Measurements from ENCODE around the gene PDE1A.
"Not testable (repeated sequence)": the region's sequence is repeated elsewhere in the genome, so short reads cannot be mapped to it uniquely, and the experiment has no call there.

PDE1A gene

DNA sequence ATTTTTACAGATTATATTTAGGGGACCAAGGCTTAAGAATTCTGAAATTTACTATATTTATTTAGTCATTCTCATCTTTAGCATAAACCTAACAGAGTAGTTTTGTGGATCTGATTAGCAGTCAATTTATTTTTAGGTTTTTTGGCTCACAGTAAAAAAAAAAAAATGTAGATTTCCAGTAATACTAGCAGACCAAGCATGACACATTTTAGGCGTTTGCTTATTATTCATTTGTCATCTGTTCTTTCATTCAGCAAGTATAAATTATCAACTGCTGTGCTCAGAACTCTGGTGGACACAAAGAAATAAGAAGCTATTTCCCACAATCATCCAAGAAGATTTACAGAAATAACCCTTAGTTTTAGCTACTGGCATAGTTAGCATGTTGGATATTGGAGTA lies 20.6 kb downstream of the PDE1A start:
- DNase-seq (ENCODE audit: low read depth in 2 of 2) = no peak

DNA sequence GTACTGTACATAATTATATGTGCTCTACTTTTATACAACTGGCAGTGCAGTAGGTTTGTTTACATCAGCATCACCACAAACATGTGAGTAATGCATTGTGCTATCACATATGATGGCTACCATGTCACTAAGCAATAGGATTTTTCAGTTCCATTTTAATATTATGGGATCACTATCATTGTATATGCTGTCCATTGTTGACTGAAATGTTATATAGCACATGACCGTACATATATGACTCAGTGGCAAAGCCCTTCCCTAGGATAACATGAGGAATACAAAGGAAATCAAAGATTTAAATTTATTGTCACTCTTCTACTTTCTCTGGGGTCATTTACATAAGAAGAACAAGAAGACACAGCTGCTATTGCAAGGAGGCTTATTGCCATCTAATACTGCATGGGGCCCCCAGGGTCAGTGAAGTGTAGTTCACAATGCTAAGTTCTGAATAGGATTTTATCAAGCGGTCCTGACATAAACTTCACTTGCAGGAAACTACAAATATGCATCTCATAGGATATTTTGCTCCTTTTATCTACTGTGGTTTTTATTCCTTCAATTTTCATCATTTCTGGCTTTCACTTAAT lies 21.8 kb downstream of the PDE1A start:
- no peak for DNase-seq (ENCODE audit: low read depth in 2 of 2)

DNA sequence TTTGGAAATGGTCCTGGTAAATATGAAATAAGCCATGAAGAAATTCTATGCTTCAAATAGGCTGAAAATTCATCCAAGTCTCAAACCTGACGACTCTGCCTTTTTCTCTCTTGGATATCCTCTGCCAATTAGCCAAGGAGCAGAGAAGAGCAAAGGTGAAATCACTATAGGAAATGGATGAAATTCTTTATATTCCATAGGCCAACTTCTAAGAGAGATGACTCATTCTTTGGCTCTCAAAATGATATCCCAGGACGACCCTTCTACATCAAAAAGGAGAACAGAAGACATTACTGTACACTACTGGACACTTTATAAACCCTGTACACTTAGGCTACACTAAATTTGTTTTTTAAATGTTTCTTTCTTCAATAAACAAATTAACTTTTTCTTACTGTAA lies 22.7 kb downstream of the PDE1A start:
- no peak for DNase-seq (ENCODE audit: low read depth in 2 of 2)

DNA sequence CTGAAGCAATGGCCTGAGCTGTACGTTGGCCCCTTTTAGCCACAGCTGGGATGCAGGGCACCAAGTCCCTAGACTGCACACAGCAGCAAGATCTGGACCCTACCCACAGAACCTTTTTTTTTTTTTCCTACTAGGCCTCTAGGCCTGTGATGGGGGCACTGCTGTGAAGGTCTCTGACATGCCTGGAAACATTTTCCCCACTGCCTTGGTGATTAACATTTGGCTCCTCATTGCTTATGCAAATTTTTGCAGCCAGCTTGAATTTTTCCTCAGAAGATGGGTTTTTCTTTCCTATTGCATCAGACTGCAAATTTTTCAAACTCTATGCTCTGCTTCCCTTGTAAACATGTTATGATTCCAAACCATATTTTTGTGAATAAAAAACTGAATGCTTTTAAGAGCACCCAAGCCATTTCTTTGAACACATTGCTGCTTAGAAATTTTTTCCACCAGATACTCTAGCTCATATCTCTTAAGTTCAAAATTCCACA lies 33.5 kb downstream of the PDE1A start:
- no peak for DNase-seq (ENCODE audit: low read depth in 2 of 2)

DNA sequence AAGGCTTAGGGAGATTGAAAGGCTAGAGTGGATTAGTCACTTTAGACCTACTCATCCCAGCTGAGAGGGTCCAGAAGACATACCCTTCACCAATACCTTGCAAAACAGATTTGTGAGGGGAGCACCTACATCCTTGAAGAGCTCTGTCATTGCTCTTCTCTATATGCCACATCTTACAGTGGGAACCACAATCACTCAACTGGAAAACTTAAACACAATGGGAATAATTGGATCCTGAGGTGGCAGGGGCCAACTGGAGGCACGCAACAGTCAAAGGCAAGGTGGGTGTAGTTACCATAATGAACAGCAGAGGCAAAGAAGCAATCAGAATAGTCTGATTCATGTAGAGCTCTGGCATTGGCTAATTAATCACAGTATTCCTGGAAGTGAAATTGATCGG lies 35.4 kb downstream of the PDE1A start:
- no peak for DNase-seq (ENCODE audit: low read depth in 2 of 2)

DNA sequence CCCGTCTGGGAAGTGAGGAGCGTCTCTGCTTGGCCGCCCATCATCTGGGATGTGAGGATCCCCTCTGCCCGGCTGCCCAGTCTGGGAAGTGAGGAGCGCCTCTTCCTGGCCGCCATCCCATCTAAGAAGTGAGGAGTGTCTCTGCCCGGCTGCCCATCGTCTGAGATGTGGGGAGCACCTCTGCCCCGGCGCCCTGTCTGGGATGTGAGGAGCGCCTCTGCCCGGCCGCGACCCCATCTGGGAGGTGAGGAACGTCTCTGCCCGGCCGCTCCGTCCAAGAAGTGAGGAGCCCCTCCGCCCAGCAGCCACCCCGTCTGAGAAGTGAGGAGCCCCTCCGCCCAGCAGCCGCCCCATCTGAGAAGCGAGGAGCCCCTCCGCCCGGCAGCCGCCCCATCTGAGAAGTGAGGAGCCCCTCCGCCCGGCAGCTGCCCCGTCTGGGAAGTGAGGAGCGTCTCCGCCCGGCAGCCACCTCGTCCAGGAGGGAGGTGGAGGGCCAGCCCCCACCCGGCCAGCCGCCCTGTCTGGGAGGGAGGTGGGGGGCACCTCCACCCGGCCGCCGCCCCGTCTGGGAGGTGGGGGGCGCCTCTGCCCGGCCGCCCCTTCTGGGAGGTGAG lies 40.5 kb downstream of the PDE1A start:
- DNase-seq (ENCODE audit: low read depth in 2 of 2) = not testable (repeated sequence)

DNA sequence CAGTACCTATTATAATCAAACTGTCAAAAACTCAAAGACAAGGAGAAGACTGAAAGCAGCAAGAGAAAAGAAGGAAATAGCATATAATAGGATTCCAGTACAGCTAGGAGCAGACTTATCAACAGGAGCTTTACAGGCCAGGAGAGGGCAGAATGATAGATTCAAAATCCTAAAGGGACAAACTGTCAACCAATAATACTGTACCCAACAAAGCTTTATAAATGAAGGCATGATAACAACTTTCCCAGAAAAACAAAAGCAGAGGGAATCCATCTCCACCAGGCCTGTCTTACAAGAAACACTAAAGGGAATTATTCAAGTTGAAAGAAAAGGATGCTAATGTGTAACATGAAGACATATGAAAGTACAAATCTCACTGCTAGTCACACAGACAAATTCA lies 42.0 kb downstream of the PDE1A start:
- DNase-seq (ENCODE audit: low read depth in 2 of 2) = no peak

DNA sequence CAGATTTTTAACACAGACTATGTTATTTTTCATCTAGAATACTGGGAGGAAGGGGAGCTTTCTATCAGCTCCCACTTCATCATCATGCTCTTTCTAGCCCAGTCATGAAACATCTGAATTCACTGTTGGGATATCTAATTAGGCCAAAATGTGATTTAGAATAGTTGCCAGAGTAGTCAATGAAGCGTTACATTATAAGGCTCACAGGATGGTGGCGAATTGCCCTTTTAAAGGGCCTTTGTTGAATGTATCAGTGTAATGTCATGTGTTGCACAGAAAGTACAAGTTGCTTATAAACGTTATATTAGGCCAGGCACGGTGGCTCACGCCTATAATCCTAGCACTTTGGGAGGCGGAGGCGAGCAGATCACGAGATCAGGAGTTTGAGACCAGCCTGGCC lies 45.6 kb downstream of the PDE1A start:
- DNase-seq (ENCODE audit: low read depth in 2 of 2) = no peak

DNA sequence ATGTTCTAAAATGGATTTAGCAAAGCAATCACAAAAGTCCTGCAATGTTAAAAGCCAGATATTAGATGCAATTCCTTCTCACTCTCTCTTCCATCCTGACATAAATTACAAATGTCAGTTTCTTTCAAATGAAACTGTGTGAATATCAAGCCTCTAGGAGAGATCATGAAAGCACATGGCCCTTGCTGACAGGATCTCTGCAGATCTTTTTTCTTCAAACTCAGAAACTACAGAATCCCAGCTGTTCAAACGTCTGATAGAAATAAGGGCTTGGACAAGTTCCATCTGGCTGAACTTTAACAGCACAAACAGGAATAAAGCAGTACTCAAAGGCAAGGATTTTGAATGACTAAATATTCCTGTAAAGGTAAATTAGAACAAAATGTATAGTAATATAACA lies 47.6 kb downstream of the PDE1A start:
- DNase-seq (ENCODE audit: low read depth in 2 of 2) = no peak

DNA sequence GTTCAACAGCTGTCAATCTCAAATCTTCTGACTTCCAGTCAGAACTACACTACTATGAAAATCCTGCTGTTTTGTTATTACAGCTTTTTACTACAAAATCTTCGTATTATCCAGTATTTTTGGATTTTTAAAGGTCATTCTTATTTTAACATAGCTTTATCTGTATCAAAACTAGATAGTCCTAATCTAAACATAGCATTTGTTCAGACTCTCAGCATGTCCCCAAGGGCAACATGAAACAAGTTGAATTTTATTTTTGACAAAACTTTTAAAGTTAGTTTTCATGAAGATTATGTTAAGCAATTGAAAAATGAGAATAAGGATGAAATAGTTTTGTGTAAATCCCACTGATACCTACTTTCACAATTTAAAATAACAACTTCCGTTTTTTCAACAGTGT lies 48.1 kb downstream of the PDE1A start:
- no peak for DNase-seq (ENCODE audit: low read depth in 2 of 2)

DNA sequence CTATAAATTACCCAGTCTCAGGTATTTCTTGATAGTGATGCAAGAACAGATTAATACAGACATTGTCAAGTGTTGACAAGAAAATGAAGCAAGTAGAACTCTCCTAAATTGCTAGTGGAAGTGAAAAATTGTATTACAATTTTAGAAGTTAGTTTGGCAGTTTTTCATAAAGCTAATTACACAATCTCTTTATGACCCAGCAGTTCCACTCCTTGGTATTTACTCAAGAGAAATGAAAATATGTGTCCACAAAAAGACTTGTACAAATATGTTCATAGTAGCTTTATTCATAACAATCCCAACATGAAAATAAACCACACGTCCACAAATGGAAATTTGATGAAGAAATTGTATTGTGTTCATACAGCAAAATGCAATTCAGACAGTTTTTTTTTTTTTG lies 49.4 kb downstream of the PDE1A start:
- DNase-seq (ENCODE audit: low read depth in 2 of 2) = no peak

DNA sequence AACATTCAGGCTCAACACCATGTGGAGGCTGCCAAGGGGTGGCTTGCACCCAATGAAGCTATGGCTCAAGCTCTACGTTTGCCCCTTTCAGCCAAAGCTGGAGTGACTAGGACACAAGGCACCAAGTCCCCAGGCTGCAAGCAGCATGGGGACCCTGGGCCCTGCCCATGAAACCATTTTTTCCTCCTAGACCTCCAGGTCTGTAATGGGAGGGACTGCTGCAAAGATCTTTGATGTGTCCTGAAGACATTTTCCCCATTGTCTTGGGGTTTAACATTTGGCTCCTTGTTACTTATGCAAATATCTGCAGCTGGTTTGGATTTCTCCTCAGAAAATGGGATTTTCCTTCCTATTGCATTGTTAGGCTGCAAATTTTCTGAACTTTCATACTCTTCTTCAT lies 51.0 kb downstream of the PDE1A start:
- DNase-seq (ENCODE audit: low read depth in 2 of 2) = no peak

DNA sequence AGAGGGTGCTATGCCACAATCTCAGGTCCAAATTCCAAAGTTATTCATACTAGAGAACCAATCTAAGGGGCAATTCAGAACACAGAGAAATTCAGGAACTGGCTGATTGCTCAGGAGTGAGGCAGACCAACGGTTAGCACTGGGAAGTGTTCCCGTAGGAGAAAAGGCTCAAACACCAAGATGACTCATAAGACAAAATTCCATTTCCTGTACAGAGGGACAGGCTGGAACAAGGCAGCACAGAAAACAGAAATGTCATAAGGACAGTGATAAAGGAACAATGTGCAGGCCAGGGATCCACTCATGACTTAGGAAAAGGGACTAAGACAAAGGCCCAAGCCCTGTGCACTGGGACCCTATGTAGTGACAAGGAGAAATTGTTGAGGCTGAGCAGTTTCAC lies 54.2 kb downstream of the PDE1A start:
- DNase-seq (ENCODE audit: low read depth in 2 of 2) = no peak

DNA sequence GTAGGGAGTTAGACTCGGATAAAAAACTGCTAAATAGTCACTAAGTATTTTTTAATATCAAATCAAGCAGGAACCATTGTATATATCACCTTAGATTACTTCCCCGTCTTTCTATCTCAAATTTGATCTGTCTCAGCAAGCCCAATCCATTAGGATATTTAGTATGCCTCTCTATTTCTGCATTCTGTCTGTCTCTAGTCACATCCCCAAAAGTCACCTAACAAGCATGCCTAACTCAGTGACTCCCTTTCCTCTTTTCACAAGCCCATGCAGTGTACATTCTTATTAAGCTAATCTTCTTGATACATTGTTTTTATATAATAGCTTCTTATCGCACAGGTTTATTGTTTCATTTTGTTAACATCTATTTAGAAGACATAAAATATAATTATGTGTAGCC lies 57.8 kb downstream of the PDE1A start:
- DNase-seq (ENCODE audit: low read depth in 2 of 2) = no peak

DNA sequence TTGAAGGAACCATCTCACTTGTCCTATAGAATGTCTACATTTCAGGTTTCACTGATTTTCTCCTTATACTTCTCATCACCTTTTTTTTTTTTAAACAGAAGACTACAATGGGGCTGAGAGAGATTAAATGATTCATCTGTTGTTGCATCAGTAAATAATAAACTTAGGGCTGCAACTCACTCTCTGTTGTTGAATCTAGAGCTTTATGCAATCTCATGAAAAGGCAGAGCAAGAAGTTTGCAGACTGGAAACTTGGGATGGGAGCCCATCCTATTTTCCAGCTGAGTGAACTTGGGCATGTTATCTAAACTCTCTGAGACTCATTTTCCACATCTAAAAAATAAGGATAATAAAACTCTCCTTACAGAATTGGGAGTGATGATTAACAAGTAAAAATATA lies 58.4 kb downstream of the PDE1A start:
- DNase-seq (ENCODE audit: low read depth in 2 of 2) = no peak

DNA sequence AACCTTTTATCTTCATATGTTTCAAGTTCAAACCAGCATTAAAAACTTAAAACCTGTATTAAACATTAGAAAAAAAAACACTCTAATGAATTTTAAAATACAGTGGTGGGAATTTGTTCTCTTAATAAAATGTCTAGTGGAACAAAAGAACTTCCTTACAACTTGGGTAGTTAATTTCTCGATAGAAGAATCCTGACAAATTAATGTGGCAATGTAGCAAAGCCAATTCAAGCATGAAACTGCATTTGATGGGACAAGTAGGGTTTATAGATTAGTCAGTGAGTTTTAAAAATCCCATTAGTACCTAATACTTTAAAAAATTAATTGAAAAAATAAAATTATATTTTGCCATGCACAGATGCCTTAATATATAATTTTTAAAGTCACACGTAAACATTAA lies 59.4 kb downstream of the PDE1A start:
- no peak for DNase-seq (ENCODE audit: low read depth in 2 of 2)

DNA sequence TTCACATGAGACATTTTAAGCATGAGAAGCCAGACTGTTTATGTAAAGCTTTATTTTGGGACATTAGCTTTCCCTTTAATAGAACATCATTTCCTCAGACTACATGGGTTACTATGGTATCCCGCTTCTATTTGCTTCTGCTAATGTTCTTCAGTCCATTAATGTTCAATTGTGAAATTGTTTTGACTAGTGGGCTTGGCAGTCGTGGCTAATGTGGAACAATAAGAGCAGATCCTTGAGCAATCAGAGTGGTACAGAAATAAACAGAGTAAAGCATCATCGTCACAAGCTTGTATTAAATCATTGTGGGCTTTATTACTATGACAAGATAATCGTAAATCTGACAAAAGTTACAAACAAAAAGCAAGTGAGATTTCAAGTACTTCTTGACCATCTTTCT lies 60.2 kb downstream of the PDE1A start:
- DNase-seq (ENCODE audit: low read depth in 2 of 2) = no peak

DNA sequence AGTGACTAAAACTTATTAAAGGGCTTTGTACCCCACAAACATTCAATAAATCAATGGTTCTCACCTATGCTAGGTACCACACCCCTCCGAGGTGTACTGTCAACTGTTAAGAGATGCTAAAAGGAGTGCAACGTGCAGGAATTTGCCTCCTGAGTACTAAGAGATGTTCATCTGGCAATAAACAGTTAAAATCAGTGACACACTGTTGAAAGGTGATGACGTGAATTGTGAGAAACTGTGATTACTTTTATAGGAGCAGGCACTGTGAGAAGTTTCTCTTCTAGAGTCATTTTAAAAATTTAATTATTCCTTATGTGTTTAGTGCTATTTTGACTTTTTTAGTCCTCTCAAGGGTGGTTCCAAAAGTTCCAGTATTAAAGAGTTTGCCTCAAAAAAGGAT lies 61.0 kb downstream of the PDE1A start:
- DNase-seq (ENCODE audit: low read depth in 2 of 2) = no peak

DNA sequence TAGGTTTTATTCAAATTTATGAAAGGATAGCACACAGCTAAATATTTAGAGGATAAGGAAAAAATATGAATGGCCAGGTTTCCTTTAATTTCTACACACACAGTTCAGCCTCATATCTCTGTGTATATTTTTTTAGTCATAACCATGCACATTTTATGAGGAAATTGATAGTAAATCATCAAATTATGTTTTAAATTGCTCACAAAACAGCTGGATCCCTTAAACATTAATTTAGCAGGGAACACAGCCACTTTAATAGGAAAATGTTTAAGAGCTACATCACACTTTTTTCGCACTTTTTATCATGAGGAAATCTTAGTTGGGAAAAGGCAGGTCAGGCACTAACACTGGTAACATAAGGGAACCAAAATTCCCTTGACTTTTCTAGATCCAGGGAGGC lies 65.4 kb downstream of the PDE1A start:
- DNase-seq (ENCODE audit: low read depth in 2 of 2) = no peak

DNA sequence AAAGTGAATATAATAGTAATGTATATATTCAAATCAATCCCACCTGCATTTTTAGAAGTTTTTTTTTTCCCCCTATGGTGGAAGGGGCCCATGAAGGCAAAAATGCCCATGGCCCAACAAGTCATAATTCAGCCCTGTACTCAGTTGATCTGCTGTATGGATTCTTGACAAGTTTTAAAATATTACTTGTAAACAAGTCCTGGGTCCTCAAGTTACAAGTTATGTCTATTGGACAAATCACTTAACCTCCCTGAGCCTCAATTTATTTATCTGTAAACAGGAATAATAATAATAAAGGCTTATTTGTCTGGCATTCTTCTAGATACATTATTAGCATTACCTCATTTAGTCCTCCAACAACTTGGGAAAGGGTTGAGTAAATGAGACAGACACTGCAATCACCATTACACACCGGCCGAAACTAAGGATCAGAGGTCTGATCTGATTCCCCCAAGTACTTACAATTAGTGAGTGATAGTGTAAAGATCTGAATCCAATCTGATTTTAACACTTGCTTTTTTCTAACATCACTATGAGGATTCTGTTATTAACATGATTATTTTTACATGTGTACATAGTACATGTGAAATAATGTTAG lies 66.1 kb downstream of the PDE1A start:
- no peak for DNase-seq (ENCODE audit: low read depth in 2 of 2)

DNA sequence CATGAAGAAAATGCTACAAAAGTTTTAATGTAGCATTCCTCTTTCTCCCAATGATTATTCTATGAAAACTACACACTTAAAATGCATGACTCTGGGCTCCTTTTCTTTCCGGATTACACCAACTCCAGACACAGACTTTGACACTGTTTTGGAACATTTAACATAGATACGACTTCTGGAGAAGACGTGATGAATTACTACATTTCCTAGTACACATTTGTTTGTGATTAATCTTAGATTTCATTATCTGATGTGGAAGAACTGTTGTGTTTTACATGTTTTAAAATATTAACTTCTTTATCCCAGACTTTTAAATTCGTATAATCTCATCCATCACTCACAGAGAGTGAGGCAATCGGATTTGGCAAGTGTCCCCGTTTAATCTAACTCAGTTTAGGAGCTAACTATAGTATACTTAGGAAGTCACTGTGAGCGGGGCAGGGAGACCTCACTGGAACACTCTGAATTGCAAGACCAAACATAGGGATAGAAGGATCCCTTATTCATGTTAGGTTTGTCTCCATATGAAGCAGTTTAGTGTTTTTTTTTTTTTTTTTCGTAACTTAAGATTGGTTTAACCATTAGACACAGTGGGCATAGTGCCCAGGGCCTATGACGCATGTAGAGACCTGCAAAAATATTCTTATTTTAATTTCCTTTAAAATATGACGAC lies 66.7 kb downstream of the PDE1A start:
- DNase-seq (ENCODE audit: low read depth in 2 of 2) = no peak

DNA sequence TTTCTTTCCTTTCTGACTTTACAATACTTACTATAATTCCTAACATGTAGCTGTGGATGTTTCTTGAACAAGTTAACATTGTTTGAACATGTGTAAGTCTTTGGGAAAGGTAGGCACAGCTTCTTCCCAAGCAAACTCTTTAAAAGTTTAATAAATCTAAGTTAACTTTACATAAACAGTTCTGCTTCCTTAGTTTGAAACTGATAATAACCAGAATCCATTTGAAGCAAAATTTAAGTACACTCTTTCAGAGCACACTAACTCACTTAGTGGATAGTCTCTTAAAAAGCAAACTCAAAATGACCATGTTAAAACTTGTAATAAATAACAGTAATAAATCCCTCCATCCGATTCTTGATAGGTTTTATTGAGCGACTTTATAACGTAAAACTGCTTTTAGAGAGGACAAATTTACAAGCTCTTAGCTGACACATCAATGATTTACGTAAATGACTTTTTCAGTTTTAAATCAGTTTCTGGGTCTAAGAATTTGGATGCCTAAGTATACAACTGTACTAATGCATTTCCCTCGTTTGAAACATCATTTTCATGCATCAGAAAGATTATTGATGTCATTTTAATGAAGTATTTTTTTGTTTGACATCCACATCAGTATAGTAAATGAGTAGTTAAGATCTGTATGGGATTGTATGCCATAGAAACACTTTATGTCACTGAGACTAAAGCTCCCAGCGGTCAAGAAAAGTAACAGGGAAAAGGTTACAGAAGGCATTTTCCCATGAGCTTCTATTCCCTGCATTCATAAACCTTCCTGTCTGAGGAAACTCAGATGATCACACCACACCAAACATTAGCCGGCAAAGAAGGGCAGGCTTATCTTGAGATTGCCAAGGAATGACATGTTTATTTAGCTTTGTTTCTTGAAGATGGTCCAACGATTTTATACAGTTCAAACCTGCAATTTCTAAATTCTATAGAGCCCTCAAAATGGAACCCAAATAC lies 67.5 kb downstream of the PDE1A start:
- no peak for DNase-seq (ENCODE audit: low read depth in 2 of 2)
